Stimulated activated CD8-positive, alpha-beta memory T cell treated with anti-CD3 and anti-CD28 coated beads, Interleukin-7, amount 100 ng/mL, for 4 hours (primary cell): ENCODE results near the gene FNDC3B.
"Not testable (repeated sequence)": the region's sequence is repeated elsewhere in the genome, so short reads cannot be mapped to it uniquely, and the experiment has no call there.

Experiments
- DNase-seq, 2 donors: peaks; one replicate each; pipeline ENCODE4 v3.0.0-alpha.2; 2020; ENCODE audit warnings: low read depth in 2 of 2

Gene FNDC3B

DNA sequence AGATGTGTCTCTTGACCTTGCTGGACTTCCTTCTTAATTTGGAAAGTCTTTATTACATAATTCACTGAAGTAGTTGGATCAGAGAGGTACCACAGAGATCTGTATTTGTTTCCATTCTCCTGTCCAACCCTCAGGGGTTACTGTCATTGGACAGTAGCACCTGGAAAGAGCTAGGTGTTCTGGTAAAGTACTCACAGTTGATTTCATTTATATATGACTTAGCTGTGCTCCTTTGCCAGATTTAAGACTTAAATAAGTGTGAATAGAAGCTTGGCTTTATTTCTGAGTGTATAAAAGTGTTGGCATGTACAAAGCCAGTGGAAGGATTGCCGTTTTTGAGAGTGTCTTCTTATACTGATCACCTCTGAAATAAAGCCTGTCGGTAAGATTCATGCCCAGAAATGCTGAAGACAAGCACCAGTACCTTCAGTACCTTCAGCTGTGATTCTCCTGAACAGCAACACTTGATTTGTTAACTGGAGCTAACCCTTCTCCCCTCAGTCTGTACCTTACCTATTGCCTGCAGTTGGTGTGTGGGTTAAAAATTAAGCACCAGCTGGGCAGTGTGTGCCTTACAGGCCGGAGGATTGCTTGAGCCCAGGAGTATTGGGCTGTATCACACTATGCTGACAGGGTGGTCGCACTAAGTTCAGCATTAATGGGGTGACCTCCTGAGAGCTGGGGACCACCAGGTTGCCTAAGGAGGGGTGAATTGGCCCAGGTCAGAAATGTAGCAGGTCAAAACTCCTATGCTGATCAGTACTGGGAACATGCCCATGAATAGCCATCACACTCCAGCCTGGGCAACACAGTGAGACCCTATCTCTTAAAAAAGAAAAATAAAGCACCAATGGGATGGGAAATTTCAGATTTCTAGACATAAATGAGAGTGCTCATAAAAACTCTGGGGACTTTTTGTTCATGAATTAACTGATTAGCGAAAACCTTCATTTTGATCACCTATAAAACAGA is 197.7 kb downstream of the FNDC3B start:
- DNase-seq = no peak

DNA sequence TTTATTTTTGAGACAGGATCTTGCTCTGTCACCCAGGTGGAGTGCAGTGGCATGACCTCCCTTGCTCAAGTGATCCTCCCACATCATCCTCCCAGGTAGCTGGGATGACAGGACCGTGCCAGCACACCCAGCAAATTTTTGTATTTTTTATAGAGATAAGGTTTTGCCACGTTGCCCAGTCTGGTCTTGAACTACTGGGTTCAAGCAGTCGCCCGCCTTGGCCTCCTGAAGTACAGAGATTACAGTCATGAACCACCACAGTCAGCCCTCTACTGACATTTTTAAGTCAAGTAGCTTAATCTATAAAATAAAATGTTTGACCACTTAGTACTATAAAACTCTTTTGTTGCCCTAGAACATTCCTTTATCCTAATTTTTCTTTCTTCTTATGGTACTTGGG is 198.8 kb downstream of the FNDC3B start:
- no peak for DNase-seq

DNA sequence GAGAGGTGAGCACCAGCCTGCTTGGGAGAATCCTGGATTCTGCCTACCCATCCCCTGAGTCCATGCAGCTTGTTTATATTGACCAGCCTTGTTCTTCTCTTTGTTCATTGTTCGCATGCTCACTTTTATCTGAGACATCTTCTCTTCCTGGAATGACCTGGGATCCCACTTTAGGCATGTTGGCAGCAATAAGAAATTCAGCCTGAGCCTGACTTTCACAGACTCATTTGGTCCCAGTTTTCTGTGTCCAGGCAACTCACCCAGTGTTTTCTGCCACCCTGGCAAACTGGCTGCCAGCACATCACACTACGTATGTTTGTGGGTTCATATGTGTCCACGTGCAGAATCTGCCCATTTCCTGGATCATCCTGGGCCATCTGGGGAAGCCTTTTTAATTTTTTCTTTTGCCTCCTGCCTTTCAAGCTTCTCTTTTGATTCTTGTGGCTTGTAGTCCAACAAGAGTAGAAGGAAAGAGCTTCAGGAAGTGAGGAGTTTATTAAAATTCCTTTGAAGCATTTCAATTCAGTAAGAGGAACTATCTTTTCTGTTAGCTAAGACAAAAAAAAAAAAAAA is 199.9 kb downstream of the FNDC3B start:
- no peak for DNase-seq

DNA sequence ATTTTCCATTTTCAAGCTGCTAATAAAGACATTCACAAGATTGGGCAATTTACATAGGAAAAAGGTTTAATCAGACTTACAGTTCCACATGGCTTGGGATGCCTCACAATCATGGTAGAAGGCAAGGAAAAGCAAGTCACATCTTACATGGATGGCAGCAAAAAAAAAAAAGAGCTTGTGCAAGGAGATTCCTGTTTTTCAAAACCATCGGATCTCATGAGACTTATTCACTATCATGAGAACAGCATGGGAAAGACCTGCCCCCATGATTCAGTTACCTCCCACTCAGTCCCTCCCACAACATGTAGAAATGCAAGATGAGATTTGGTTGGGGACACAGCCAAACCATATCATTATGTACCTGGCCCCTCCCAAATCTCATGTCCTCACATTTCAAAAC is 202.0 kb downstream of the FNDC3B start:
- no peak for DNase-seq

DNA sequence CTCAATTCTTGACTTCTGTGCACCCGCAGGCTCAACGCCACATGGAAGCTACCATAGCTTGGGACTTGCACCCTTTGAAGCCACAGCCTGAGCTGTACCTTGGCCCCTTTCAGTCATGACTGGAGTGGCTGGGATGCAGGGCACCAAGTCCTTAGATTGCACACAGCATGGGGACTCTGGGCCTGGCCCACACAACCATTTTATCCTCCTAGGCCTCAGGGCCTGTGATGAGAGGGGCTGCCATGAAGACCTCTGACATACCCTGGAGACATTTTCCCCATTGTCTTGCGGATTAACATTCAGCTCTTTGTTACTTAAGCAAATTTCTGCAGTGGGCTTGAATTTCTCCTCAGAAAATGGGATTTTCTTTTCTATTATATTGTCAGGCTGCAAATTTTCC is 203.1 kb downstream of the FNDC3B start:
- not testable (repeated sequence) for DNase-seq

DNA sequence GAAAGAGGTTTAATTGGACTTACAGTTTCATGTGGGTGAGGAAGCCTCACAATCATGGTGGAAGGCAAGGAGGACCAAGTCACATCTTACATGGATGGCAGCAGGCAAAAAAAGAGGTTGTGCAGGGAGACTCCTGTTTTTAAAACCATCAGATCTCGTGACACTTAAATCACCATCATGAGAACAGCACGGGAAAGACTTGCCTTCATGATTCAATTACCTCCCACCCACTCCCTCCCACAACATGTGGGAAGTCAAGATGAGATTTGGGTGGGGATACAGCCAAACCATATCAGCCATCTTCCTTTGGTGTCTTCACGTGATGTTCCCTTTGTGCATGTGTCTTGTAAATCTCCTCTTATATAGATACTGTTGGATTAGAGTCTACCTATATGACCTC is 204.0 kb downstream of the FNDC3B start:
- not testable (repeated sequence) for DNase-seq

DNA sequence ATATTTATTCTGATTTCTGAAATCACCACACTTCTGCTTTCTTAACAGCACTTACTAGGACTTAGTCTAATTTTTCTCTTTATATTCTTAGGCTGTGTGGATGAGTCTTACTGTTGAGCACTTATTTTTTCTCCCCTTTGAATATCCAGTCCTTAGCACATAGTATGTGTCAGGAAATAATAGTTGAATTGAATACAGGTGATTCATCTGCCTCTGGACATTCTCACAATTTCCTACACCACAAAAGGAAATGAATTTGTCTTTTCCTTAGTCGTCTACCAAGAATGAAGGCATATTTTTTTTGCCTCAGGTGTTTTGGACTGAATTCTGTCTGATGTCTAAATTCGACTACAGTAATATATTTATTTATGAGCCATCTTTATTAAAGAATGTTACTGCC is 204.6 kb downstream of the FNDC3B start:
- DNase-seq = no peak

DNA sequence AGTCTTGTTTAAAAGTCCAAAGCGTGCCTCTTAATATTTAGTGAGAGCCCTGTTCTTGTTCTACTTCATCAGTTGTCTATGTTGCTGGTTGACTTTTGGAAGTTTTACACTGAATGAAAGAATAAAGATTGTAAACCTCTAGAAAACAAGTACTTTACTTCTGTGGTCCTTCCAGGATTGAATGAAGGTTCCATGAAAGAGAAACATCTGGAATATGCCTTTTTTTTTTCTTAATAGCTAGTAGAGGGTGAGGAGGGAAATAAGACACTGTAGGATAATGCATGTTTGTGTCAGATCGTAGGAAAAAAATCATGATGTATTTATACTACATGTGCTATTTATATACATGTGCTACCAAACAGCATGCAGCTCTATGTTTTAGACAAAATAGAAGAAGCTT is 205.9 kb downstream of the FNDC3B start:
- DNase-seq = no peak

DNA sequence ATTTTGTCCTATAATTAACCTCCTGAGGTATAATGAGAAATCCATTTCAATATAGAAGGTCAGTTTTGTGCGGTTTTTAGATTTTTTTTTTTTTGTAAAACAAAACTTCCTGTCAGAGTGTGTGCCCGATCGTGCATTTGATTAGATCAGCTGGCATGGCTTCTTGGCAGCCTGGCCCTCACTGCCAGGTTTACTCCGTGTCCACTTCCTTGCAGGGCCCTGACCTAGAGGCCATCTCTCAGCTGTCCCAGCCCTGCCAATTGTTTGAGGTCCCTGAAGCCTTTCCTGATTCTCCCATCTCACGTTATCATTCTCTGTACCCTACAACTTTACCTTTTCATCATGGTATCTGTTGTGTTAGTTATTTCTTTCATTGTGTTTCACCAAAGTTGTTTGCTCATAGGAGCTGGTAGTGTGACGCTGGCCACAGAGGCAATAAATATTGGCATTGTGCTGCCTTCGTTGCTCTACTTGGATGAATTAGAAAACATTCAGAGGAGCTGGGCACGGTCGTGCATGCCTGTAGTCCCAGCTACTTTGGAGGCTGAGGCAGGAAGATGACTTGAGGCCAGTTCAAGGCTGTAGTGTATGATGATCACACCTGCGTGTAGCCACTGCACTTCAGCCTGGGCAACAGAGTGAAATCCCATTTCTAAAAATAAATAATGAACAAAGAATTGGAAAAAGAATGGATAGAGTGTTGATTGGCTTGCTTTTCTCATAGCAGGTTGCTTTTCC is 206.9 kb downstream of the FNDC3B start:
- DNase-seq = no peak

DNA sequence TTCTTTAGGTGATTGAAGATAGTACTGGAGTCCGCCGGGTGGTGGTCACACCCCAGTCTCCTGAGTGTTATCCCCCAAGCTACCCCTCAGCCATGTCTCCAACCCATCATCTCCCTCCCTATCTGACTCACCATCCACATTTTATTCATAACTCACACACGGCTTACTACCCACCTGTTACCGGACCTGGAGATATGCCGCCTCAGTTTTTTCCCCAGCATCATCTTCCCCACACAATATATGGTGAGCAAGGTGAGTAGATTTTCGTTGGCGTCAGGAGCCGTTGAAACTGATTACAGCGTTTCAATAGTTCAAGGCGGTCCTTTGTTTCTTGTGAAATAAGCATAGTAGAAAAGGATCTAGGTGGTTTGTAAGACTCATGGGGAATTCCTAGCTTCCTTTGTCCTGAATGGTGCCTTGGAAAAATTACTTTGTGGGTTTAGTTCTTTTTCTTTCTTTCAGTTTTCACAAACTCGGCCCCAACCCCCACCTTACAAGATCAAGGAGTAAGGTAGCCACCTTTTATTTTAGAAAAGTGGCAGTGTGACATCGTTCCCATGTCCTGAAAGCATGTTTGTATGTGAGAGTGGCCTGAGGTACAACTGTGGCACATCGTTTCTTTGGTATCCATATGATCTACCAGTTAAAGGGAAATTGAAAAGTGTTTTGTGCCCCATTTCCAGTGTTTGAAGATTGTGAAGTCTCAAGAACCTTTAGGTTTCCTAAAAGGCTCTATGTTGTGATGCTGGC is 208.3 kb downstream of the FNDC3B start:
- DNase-seq = no peak

DNA sequence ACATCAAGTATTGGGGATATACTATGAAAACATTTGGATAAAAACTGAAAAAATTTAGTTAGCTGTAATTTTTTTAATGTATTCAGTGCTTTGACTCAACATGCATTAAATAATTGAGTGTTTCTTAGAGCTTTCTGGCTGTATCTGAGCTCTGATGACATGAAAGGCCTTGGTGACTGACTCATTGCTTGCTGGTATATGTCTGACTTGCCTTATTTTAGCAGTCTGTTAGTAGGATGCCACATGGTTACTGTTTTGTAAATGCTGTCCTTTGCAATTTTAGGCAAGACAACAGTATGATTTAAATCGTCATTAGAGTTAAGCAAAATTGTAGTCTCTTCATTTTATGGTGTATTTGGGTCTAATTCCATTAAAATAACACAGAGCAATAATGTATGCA is 209.7 kb downstream of the FNDC3B start:
- DNase-seq = no peak

DNA sequence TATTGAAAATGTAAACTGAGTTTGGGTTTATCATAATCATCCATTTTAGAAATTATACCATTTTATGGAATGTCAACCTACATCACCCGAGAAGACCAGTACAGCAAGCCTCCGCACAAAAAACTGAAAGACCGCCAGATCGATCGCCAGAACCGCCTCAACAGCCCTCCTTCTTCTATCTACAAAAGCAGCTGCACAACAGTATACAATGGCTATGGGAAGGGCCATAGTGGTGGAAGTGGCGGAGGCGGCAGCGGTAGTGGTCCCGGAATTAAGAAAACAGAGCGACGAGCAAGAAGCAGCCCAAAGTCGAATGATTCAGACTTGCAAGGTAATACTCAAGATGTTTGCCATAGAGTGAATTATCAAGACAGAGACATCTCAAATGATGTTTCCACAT is 211.8 kb downstream of the FNDC3B start:
- no peak for DNase-seq

DNA sequence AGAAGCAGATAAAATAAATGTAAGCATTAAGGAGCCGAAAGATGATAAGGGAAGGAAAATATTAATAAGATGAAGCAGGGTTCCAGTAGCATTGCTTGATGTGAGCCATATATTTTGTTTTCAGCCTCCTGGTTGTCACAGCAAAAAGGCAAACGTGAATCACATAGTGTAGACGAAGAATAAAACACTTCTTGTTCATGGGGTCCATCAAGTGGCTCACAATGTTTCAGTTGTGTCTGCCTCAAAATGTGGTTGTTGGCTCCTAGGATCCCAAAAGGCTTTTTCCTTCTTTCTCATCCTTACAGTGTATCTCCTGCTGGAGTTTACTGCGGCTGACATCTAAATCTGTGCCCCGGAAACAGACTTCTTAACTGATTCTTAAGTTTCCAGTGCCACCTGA is 213.8 kb downstream of the FNDC3B start:
- DNase-seq = no peak

DNA sequence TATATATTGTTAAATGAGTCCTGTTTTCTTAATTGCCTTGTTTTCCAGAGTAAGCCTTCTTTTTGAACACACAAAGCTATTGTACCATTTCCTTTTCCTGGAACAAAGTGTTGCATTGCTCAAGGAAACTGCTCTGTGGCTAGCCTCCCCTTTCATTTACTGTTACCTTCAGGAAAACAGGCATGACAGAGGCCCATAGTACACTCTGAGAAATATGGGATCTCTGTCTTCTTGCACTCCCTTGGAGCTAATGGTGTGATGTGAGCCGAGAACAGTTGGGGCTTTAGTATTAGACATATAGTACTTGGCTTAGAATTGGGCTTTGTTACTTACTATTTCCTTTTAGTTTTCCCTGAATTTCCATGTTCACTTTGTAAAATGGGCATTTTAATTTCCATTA is 215.2 kb downstream of the FNDC3B start:
- no peak for DNase-seq

DNA sequence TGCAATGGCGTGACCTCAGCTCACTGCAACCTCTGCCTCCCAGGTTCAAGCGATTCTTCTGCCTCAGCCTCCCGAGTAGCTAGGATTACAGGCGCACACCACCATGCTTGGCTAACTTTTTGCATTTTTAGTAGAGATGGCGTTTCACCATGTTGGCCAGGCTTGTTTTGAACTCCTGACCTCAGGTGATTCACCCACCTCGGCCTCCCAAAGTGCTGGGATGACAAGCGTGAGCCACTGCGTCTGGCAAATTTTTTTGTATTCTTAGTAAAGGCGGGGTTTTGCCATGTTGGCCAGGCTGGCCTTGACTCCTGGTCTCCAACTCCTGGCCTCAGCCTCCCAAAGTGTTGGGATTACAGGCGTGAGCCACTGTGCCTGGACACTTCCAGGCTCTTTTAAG is 215.9 kb downstream of the FNDC3B start:
- DNase-seq = not testable (repeated sequence)

DNA sequence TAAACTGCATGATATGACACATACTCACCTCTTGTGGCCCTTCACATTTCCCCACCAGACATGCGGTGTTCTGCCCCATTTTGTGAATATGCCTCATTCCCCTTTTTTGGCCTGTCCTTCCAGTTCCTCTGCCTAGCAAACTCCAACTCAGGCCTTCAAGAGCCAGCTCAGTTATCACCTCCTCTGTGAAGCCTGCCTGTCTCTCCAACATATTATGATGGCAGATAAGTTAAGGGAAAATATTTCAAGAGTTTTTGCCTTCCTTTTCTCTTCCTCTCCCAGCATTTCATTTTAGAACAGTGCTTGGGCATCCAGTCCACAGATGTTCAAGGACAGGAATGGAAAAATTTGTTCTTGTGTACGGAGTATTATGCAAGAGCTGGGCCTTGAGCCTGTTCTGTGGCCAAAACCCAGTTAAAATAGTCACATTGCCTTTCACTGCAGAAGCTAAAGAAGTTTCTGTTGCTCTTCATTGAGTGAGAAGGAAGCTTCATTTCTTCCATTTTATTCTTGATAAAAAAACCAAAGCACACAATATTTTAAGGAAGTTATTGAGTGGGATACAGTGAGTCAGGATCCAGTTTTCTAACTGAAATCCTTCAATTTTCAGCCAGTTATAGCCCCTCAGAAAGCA is 216.8 kb downstream of the FNDC3B start:
- no peak for DNase-seq

DNA sequence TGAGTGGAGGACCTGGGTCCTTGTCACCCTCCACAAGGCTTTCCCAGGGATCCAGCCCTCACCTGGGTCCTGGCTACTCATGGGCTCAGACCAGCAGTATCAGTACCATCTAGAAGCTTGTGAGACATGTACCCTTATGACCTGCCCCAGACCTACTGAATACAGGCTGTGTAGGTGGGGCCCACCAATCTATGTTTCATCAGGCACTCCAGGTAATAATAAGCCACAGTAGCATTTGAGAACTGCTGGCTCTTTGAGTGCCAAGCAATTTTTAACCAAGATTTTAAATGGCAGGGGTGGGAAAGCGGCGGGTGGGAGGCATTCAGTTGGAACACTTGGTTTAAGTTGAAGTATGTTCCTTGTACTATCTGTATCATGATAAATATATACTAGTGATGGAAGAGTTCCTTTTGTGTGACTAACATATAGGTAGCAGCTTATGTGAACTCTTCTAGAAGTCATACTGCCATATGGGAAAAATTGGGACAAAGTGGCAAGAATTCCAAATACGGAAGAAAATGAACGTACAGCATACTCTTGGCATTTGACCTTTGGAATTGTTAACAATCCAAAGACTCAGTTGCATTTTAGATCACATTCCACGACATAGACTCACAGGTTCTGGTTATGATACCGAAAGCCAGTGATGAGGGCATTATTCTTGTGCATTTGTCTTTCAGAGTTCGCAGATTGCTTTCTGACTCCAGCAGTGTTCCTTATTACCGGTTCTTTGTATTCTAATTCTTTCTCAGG is 218.4 kb downstream of the FNDC3B start:
- no peak for DNase-seq

DNA sequence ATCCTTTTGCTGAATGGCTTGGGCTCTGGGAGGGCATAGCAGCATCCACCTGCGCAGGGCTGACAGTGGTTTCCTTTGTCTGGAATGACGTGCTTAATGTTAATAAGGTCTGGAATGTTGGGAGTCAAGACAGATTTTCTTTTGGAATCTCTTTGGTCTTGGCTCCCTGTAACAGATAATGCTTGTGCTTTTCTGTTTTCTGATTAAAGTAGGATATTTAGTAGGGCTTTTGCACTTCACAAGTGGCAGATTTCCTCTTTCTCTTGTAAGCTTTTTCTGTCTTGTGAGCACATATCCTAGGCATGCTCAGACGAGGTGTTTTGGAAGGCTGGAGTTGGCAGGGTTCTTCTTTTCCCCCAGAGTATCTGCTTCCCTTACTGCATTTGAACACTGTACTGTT is 219.2 kb downstream of the FNDC3B start:
- DNase-seq = no peak

DNA sequence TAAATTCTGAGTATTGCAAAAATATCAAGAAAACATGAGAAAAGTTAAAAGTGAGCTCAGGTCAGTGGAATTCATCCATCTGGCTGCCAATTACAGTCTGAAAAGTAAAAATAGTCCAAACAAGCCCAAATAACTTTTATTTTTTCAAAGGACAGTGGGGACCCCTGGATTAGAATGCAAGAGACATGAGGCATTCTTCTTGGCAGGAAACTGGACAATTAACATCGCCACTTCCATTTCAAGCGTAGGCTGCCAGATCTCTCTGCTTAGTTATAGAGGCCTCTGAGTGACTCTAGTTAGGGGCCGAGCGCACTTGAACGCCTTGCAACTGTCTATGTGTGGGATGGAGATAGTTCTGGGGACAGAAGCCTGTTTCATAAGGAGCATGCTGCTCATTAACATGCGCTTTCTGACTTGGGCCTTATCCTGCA is 219.7 kb downstream of the FNDC3B start:
- DNase-seq = no peak

DNA sequence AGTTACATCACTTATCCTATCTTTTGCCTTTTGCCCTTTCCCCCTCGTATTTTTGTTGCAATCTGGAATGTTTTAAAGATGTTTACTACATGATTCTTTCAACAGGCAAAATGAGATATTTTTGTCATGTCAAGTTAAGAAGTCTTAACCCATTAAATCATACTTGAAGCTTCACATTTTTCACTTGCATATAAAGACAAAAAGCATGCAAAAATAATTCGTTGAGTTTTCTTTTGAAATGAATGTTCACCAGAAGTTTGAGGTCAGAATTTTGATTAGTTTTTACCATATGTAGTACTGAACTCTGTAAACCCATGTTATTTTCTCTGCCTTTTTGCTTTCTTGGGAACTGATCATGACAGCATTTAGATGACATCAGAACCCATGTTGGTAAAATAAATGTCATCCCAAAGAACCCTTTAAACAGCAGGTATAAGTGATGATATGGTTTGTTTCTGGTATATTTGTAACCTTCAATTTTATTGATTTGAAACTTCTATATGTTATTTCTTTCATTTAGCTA is 220.4 kb downstream of the FNDC3B start:
- no peak for DNase-seq
